CD4-positive, alpha-beta T cell (primary cell): Measurements from ENCODE around the gene NPS. TPM values are rescaled to one million over a fixed set of nuclear protein-coding genes. Genes with fewer than 3 reads are reported as not detected.

ENCODE experiments used
- ATAC-seq: fragments of 200-7000 bp; cut with Tn5 transposase; one replicate; pipeline ENCODE4 v1.10.0; 2022; ENCODE audit warnings: mild to moderate bottlenecking; ENCODE audit not compliant: poor library complexity
- CTCF ChIA-PET: fragments of 350-600 bp; sonication (Branson Sonifier 250); formaldehyde crosslinking; loops from one replicate; lab custom pipeline; 2021; ENCODE audit warnings: antibody characterized with exemption, inconsistent platforms; lab: Charles Lee
- POLR2A ChIA-PET: fragments of 350-600 bp; sonication (Branson Sonifier 250); formaldehyde crosslinking; loops from one replicate; lab custom pipeline; 2021; ENCODE audit warnings: antibody characterized with exemption, inconsistent platforms; lab: Charles Lee
- DNase-seq, 14 experiments: peaks; one replicate each; pipeline ENCODE4 v3.0.0-alpha.2; 2013 to 2020; ENCODE audit warnings: mixed read lengths in 2 of 14
- H3K27ac ChIP-seq, 2 donors: one replicate each; pipeline versions ENCODE4 v1.5.1 to v1.7.0; 2013; ENCODE audit warnings: low read length in 2 of 2, low read depth in 1 of 2, mild to moderate bottlenecking in 1 of 2
- H3K27me3 ChIP-seq, 2 experiments: 1 replicate in 1 of 2; 2 replicates in 1 of 2; pipeline versions ENCODE4 v1.6.1 to v1.7.0; 2013; ENCODE audit warnings: low read length in 2 of 2, control low read depth in 1 of 2, mild to moderate bottlenecking in 1 of 2, moderate library complexity in 1 of 2; ENCODE audit not compliant: insufficient read depth in 2 of 2, control insufficient read depth in 1 of 2
- H3K36me3 ChIP-seq: one replicate; pipeline ENCODE4 v1.6.1; 2013; ENCODE audit warnings: low read length, control low read depth; ENCODE audit not compliant: insufficient read depth
- H3K4me1 ChIP-seq: one replicate; pipeline ENCODE4 v1.6.1; 2013; ENCODE audit warnings: low read length, control low read depth; ENCODE audit not compliant: insufficient read depth
- H3K4me3 ChIP-seq: one replicate; pipeline ENCODE4 v1.5.1; 2013; ENCODE audit warnings: mild to moderate bottlenecking, low read length, moderate library complexity
- H3K9me3 ChIP-seq, 2 experiments: 1 replicate in 1 of 2; 2 replicates in 1 of 2; pipeline versions ENCODE4 v1.6.1 to v1.7.0; 2013; ENCODE audit warnings: low read length in 2 of 2, mild to moderate bottlenecking in 2 of 2, control low read depth in 1 of 2, moderate library complexity in 1 of 2; ENCODE audit not compliant: control insufficient read depth in 1 of 2, insufficient read depth in 1 of 2
- H3K27ac Mint-ChIP-seq: one replicate; pipeline ENCODE4 v1.8.0; 2020; ENCODE audit warnings: mixed read lengths
- H3K27me3 Mint-ChIP-seq: one replicate; pipeline ENCODE4 v1.8.0; 2021; ENCODE audit warnings: mixed read lengths
- H3K36me3 Mint-ChIP-seq: one replicate; pipeline ENCODE4 v1.8.0; 2021; ENCODE audit warnings: low read depth, mixed read lengths
- H3K4me1 Mint-ChIP-seq: one replicate; pipeline ENCODE4 v1.8.0; 2021; ENCODE audit warnings: low read depth, mixed read lengths
- H3K4me3 Mint-ChIP-seq: one replicate; pipeline ENCODE4 v1.8.0; 2020; ENCODE audit warnings: mild to moderate bottlenecking, mixed read lengths
- H3K9me3 Mint-ChIP-seq: one replicate; pipeline ENCODE4 v1.8.0; 2020; ENCODE audit warnings: mixed read lengths
- intact Hi-C, 2 experiments: fragments of 100-400 bp; cut with DNase I in 1 of 2; cut with micrococcal nuclease in 1 of 2; formaldehyde crosslinking; loops; one replicate each; pipeline versions ENCODE4 v1.15.1 to v1.9.0; 2023 to 2025; cut with DNase I, micrococcal nuclease
- total RNA-seq, 174 experiments: library from RNA in 2 of 174; stranded (reverse) in 2 of 174; gene quantifications; one replicate each; pipeline ENCODE4 v1.2.3 and lab custom pipeline; 2021 to 2026
- TF ChIP-seq, protein P1 (sequence below): fragments of 200-600 bp; IDR thresholded peaks from one replicate; pipeline ENCODE4 v1.8.0; 2022; ENCODE audit warnings: antibody characterized with exemption, mild to moderate bottlenecking

Gene NPS
- total RNA-seq, 2 experiments from 2014 or later, result not detected

GRCh38 chr10:127522298-127522697 lies 26.8 kb upstream of the NPS start:
- no peak for ATAC-seq
- Mint-ChIP-seq H3K27me3 (peaks cover 4% of the 10 kb centered on the region), H3K4me1 (no peaks in the 10 kb centered on the region), H3K36me3 (no peaks in the 10 kb centered on the region), H3K4me3 (no peak overlapping the region), H3K9me3 (peaks cover 4% of the 10 kb centered on the region), H3K27ac (no peak overlapping the region)
- ChIA-PET CTCF (no interaction called here), POLR2A (no interaction called here)
- intact Hi-C loops, result no loop called here
- Histone ChIP-seq H3K4me3 (no peak overlapping the region), H3K27me3 (no peaks in the 10 kb centered on the region), H3K4me1 (no peaks in the 10 kb centered on the region), H3K9me3 (no peaks in the 10 kb centered on the region), H3K27ac (no peak overlapping the region), H3K36me3 (no peaks in the 10 kb centered on the region)
- TF ChIP-seq, protein P1, sequence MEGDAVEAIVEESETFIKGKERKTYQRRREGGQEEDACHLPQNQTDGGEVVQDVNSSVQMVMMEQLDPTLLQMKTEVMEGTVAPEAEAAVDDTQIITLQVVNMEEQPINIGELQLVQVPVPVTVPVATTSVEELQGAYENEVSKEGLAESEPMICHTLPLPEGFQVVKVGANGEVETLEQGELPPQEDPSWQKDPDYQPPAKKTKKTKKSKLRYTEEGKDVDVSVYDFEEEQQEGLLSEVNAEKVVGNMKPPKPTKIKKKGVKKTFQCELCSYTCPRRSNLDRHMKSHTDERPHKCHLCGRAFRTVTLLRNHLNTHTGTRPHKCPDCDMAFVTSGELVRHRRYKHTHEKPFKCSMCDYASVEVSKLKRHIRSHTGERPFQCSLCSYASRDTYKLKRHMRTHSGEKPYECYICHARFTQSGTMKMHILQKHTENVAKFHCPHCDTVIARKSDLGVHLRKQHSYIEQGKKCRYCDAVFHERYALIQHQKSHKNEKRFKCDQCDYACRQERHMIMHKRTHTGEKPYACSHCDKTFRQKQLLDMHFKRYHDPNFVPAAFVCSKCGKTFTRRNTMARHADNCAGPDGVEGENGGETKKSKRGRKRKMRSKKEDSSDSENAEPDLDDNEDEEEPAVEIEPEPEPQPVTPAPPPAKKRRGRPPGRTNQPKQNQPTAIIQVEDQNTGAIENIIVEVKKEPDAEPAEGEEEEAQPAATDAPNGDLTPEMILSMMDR, result no peak
- DNase-seq, result no peak

GRCh38 chr10:127523476-127523875 lies 25.6 kb upstream of the NPS start:
- Mint-ChIP-seq H3K9me3 (peaks cover 4% of the 10 kb centered on the region), H3K27me3 (peaks cover 4% of the 10 kb centered on the region), H3K27ac (no peak overlapping the region), H3K4me3 (no peak overlapping the region), H3K4me1 (no peaks in the 10 kb centered on the region), H3K36me3 (no peaks in the 10 kb centered on the region)
- Histone ChIP-seq H3K4me1 (no peaks in the 10 kb centered on the region), H3K27ac (no peak overlapping the region), H3K9me3 (no peaks in the 10 kb centered on the region), H3K4me3 (no peak overlapping the region), H3K27me3 (no peaks in the 10 kb centered on the region), H3K36me3 (no peaks in the 10 kb centered on the region)
- intact Hi-C loops, result no loop called here
- TF ChIP-seq, protein P1, result no peak
- no peak for ATAC-seq
- ChIA-PET CTCF (no interaction called here), POLR2A (no interaction called here)
- no peak for DNase-seq

DNA sequence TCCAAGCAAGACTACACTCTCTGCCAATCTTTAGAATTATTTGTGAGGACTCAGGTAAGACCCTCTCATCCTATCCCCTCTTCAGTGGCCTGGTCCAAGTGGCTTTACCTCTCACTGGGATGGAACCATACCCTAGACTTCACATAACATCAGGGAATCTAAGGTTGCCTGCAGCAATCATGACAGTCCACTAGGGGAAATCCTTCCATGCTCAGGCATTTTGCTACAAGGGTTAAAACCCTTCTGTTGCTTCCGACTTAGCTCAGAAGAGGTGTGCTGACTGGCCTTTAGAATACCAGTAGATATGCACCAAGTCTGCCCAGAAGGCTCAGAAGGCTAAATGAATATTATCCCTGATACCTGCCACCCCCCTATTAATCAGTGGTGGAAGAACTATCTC lies 24.9 kb upstream of the NPS start:
- CTCF ChIA-PET, result no interaction called here
- Histone ChIP-seq H3K27me3 (no peaks in the 10 kb centered on the region), H3K27ac (no peak overlapping the region), H3K4me1 (no peaks in the 10 kb centered on the region), H3K36me3 (no peaks in the 10 kb centered on the region), H3K4me3 (no peak overlapping the region), H3K9me3 (no peaks in the 10 kb centered on the region)
- intact Hi-C loops, result no loop called here
- Mint-ChIP-seq H3K9me3 (peaks cover 4% of the 10 kb centered on the region), H3K36me3 (no peaks in the 10 kb centered on the region), H3K4me1 (no peaks in the 10 kb centered on the region), H3K27me3 (peaks cover 8% of the 10 kb centered on the region), H3K27ac (no peak overlapping the region), H3K4me3 (no peak overlapping the region)
- no peak for ATAC-seq
- TF ChIP-seq, protein P1, result no peak
- no peak for DNase-seq
- POLR2A ChIA-PET, result no interaction called here
